Neutrophil (primary cell): ENCODE results near the gene ACSL1.

Experiments used
- H3K27ac ChIP-seq: fragments of 200-600 bp; sonication (generic); 2 replicates; pipeline ENCODE4 v1.5.1; 2016; ENCODE audit warnings: mild to moderate bottlenecking, moderate library complexity
- H3K27me3 ChIP-seq: fragments of 200-600 bp; sonication (generic); 2 replicates; pipeline ENCODE4 v1.6.0; 2016; ENCODE audit warnings: mild to moderate bottlenecking
- H3K36me3 ChIP-seq: fragments of 200-600 bp; sonication (generic); 2 replicates; pipeline ENCODE4 v1.5.1; 2017
- H3K4me1 ChIP-seq, 2 experiments: fragments of 200-600 bp in 1 of 2; sonication (generic) in 1 of 2; 1 replicate in 1 of 2; 2 replicates in 1 of 2; pipeline versions ENCODE4 v1.5.1 to v1.6.1; 2013 to 2016; ENCODE audit warnings: low read depth in 1 of 2, low read length in 1 of 2, mild to moderate bottlenecking in 1 of 2, moderate library complexity in 1 of 2; ENCODE audit not compliant: control insufficient read depth in 1 of 2, insufficient read depth in 1 of 2
- H3K4me3 ChIP-seq, 2 experiments: fragments of 200-600 bp in 1 of 2; sonication (generic) in 1 of 2; 1 replicate in 1 of 2; 2 replicates in 1 of 2; pipeline ENCODE4 v1.5.1; 2013 to 2016; ENCODE audit warnings: low read depth in 1 of 2, low read length in 1 of 2, mild to moderate bottlenecking in 1 of 2, moderate library complexity in 1 of 2
- H3K9me3 ChIP-seq: fragments of 200-600 bp; sonication (generic); 2 replicates; pipeline ENCODE4 v1.5.1; 2016
- TF ChIP-seq, protein P1 (sequence below): fragments of 200-600 bp; sonication (generic); IDR thresholded peaks from 2 replicates; pipeline ENCODE4 v1.5.1; 2016; ENCODE audit warnings: antibody characterized with exemption

Gene ACSL1

DNA sequence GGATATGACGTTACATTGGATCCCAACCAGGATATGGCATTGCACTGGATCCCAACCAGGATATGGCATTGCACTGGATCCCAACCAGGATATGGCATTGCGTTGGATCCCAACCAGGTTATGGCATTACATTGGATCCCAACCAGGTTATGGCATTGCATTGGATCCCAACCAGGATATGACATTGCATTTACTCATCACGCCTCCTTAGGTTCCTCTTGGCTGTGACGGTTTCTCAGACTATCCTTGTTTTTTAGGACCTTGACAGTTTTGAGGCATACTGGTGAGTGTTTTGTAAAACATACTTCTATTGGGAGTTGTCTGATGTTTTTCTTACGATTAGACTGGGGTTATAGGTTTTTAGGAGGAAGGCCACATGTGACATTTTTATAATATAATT is 5.4 kb upstream of the ACSL1 start:
- TF ChIP-seq, protein P1, sequence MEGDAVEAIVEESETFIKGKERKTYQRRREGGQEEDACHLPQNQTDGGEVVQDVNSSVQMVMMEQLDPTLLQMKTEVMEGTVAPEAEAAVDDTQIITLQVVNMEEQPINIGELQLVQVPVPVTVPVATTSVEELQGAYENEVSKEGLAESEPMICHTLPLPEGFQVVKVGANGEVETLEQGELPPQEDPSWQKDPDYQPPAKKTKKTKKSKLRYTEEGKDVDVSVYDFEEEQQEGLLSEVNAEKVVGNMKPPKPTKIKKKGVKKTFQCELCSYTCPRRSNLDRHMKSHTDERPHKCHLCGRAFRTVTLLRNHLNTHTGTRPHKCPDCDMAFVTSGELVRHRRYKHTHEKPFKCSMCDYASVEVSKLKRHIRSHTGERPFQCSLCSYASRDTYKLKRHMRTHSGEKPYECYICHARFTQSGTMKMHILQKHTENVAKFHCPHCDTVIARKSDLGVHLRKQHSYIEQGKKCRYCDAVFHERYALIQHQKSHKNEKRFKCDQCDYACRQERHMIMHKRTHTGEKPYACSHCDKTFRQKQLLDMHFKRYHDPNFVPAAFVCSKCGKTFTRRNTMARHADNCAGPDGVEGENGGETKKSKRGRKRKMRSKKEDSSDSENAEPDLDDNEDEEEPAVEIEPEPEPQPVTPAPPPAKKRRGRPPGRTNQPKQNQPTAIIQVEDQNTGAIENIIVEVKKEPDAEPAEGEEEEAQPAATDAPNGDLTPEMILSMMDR, result no peak
- H3K4me1 ChIP-seq, result peaks cover 71 to 77% of the 10 kb centered on the region in 2 experiments
- H3K27ac ChIP-seq, result no peak overlapping the region
- H3K9me3 ChIP-seq, result no peaks in the 10 kb centered on the region
- H3K27me3 ChIP-seq, result no peaks in the 10 kb centered on the region
- no peaks in the 10 kb centered on the region for H3K36me3 ChIP-seq
- H3K4me3 ChIP-seq, result no peak overlapping the region

DNA sequence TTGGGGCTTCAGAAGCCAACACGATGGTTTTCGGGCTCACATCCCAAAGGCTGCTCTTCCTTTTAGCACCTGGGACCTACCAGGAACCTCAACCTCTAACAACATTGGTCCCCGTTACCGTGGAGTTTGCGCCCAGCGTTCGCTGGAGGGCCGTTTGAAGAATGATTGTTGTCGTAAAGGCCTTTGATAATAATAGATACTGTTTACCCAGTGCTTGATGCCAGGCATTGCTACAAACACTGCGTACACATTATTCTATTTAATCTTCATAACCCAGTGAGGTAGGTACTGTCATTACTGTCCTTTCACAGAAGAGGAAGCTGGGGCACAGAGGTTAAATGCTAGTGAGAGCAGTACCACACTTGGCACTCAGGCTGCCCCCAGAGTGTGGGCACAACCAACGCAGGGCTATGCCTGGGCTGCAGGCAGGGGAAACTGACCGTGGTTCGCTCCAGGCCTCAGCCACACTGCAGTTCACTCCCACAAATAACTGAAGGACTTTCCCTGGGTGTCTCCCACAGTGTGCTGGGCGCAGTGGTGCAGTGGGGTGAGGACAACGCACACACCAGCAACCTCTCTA is 1.0 kb upstream of the ACSL1 start:
- TF ChIP-seq, protein P1, result no peak
- H3K27ac ChIP-seq, result peak overlapping the region; percentile 96
- no peaks in the 10 kb centered on the region for H3K9me3 ChIP-seq
- H3K36me3 ChIP-seq, result peaks cover 14% of the 10 kb centered on the region
- no peaks in the 10 kb centered on the region for H3K27me3 ChIP-seq
- H3K4me1 ChIP-seq, result peaks cover 45 to 46% of the 10 kb centered on the region in 2 experiments
- H3K4me3 ChIP-seq, result peak overlapping the region; percentile 78 to 87

DNA sequence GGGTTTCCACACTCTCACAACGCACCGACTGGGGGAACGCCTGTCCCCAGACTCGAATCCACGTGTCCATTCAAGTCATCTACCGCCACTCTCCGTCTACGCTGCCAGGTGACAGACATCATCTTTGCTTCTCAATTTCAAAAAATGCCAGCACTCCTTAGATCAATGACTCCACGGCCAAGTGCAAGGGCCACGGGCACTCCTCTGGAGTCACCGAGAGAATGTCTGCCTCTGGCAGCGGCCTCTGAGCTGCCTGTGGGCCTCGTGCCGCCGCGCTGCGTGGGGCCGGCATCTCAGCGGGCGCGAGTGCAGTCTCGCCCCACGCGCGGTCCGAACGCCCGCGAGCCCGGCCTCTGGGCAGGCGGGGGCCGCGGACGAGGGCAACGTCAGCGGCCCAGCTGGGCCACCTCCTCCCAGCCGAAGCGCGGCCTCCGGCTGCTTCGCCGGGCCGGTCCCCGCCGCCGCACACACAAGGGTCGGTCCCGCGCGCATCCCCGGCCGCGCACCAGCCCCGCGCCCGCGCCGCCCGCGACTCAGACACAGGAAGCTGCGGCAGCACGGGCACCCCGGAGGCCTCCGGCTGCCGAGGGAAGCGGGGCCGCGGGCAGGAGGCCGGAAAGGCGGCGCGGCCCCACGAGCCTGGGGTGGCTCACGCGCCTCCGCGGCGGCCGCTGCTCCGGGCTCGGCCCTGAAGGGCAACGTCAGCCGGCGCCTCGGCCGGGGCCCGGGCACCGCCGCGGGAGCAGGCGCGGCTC is 450 bp downstream of the ACSL1 start:
- H3K27me3 ChIP-seq, result no peaks in the 10 kb centered on the region
- peaks cover 49 to 51% of the 10 kb centered on the region in 2 experiments for H3K4me1 ChIP-seq
- H3K9me3 ChIP-seq, result no peaks in the 10 kb centered on the region
- H3K27ac ChIP-seq, result peak overlapping the region; percentile 96
- TF ChIP-seq, protein P1, result no peak
- H3K4me3 ChIP-seq, result peak overlapping the region; percentile 78 to 97
- H3K36me3 ChIP-seq, result peaks cover 29% of the 10 kb centered on the region

GRCh38 chr4:184824776-184825084 is 1.0 kb downstream of the ACSL1 start:
- Histone ChIP-seq H3K27me3 (no peaks in the 10 kb centered on the region), H3K4me3 (peak overlapping the region; percentile 78 to 97), H3K4me1 (peaks cover 54 to 57% of the 10 kb centered on the region in 2 experiments), H3K9me3 (no peaks in the 10 kb centered on the region), H3K27ac (peak overlapping the region; percentile 96), H3K36me3 (peaks cover 30% of the 10 kb centered on the region)
- TF ChIP-seq, protein P1, result no peak

DNA sequence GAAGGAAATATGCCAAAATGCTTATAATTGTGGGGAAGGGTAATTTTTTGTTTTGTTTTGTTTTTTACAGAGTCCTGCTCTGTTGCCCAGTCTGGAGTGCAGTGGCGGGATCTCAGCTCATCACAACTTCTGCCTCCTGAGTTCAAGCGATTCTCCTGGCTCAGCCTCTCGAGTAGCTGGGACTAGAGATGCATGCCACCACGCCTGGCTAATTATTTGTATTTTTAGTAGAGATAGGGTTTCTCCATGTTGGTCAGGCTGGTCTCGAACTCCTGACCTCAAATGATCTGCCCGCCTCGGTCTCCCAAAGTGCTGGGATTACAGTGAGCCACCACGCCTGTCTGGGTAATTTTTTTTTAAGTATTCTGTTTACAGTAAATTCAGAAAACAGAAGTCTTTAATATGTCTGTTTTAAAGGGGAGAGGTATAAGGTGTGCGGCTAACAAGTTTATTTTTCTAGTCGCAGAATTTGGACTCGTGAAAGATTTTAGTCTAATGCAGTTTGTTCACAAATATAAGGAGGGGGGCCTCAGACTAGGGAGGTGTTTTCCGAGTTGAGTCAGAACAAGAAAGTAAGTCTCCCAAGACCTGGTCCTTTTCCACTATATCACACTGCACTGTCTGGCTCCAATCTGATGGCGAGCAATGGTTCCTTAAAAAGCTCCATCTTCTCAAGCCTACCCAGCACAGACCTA is 1.5 kb downstream of the ACSL1 start:
- TF ChIP-seq, protein P1, result no peak
- Histone ChIP-seq H3K27me3 (no peaks in the 10 kb centered on the region), H3K4me1 (peaks cover 59 to 62% of the 10 kb centered on the region in 2 experiments), H3K9me3 (no peaks in the 10 kb centered on the region), H3K4me3 (peak overlapping the region; percentile 78 to 97), H3K36me3 (peaks cover 32% of the 10 kb centered on the region), H3K27ac (peak overlapping the region; percentile 96)
